ENCODE measurements around the gene CTPS2.
"Not testable (repeated sequence)": the region's sequence is repeated elsewhere in the genome, so short reads cannot be mapped to it uniquely, and the experiment has no call there.

DNA sequence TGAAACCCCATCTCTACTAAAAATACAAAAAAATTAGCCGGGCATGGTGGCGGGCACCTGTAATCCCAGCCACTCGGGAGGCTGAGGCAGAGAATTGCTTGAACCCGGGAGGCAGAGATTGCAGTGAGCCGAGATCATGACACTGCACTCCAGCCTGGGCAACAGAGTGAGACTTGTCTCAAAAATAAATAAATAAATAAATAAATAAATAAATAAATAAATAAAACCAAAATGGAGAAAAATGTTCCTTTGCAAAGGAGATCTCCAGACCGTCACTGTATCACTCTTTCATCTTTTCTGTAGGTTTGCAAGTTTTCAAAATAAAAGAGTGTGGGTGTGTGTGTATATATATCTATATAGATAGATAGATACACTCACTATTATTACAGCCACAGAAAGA, 109.2 kb downstream of the CTPS2 start:
- TF ChIP-seq FOXK2 (IDR thresholded peaks at IDR 0.05); PAX5 (IDR thresholded peaks at IDR 0.05; ENCODE audit: borderline replicate concordance, low read depth, low read length); SIN3A (IDR thresholded peaks at IDR 0.05; ENCODE audit: low read depth, low read length); JUND (IDR thresholded peaks at IDR 0.05; ENCODE audit: low read depth, low read length); POLR2A (IDR thresholded peaks at IDR 0.05; ENCODE audit: low read depth, low read length): not testable (repeated sequence)
- TF ChIP-seq, protein P1, sequence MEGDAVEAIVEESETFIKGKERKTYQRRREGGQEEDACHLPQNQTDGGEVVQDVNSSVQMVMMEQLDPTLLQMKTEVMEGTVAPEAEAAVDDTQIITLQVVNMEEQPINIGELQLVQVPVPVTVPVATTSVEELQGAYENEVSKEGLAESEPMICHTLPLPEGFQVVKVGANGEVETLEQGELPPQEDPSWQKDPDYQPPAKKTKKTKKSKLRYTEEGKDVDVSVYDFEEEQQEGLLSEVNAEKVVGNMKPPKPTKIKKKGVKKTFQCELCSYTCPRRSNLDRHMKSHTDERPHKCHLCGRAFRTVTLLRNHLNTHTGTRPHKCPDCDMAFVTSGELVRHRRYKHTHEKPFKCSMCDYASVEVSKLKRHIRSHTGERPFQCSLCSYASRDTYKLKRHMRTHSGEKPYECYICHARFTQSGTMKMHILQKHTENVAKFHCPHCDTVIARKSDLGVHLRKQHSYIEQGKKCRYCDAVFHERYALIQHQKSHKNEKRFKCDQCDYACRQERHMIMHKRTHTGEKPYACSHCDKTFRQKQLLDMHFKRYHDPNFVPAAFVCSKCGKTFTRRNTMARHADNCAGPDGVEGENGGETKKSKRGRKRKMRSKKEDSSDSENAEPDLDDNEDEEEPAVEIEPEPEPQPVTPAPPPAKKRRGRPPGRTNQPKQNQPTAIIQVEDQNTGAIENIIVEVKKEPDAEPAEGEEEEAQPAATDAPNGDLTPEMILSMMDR (IDR thresholded peaks at IDR 0.05 in 2 of 3, conservative IDR thresholded peaks at IDR 0.05 in 1 of 3; ENCODE audit: control insufficient read depth in 2 of 3, extremely low read depth in 1 of 3, insufficient read depth in 1 of 3, low read depth in 3 of 3, low read length in 3 of 3): not testable (repeated sequence)
